GM18517 (cell line): ENCODE data around the gene P2RX4.
"Not testable (repeated sequence)": the region's sequence is repeated elsewhere in the genome, so short reads cannot be mapped to it uniquely, and the experiment has no call there.

ENCODE experiments used
- ATAC-seq: cut with Tn5 transposase; IDR thresholded peaks from one replicate; pipeline ENCODE4 v1.9.1; 2021; ENCODE audit warnings: mild to moderate bottlenecking, moderate library complexity; ENCODE audit not compliant: unreplicated experiment

P2RX4 gene

GRCh38 chr12:121187501-121187900 lies 22.4 kb upstream of the P2RX4 start:
- ATAC-seq = no peak

GRCh38 chr12:121188227-121188626 lies 21.7 kb upstream of the P2RX4 start:
- ATAC-seq = no peak

GRCh38 chr12:121189131-121189530 lies 20.8 kb upstream of the P2RX4 start:
- no peak for ATAC-seq

GRCh38 chr12:121189619-121190155 lies 20.2 kb upstream of the P2RX4 start:
- ATAC-seq = no peak

- ATAC-seq = no peak
Measured at GRCh38 chr12:121190523-121191031, 19.4 kb upstream of the P2RX4 start.

- ATAC-seq = no peak
Measured at GRCh38 chr12:121191151-121191550, 18.8 kb upstream of the P2RX4 start.

- no peak for ATAC-seq
Measured at GRCh38 chr12:121196902-121197301, 13.0 kb upstream of the P2RX4 start.

- ATAC-seq = no peak
Measured at GRCh38 chr12:121198949-121199348, 11.0 kb upstream of the P2RX4 start.

- not testable (repeated sequence) for ATAC-seq
Measured at GRCh38 chr12:121201140-121201539, 8.8 kb upstream of the P2RX4 start.

- no peak for ATAC-seq
Measured at GRCh38 chr12:121202407-121203355, 7.2 kb upstream of the P2RX4 start.

- no peak for ATAC-seq
Measured at GRCh38 chr12:121203482-121203881, 6.4 kb upstream of the P2RX4 start.

GRCh38 chr12:121205491-121205890 lies 4.4 kb upstream of the P2RX4 start:
- ATAC-seq = no peak

- not testable (repeated sequence) for ATAC-seq
Measured at GRCh38 chr12:121208571-121208970, 1.4 kb upstream of the P2RX4 start.

- ATAC-seq = no peak
Measured at GRCh38 chr12:121209221-121209620, 708 bp upstream of the P2RX4 start.

GRCh38 chr12:121212875-121213274 lies 2.9 kb downstream of the P2RX4 start:
- no peak for ATAC-seq

- no peak for ATAC-seq
Measured at GRCh38 chr12:121214166-121214777, 4.3 kb downstream of the P2RX4 start.

- ATAC-seq = no peak
Measured at GRCh38 chr12:121214855-121215745, 5.2 kb downstream of the P2RX4 start.

- ATAC-seq = no peak
Measured at GRCh38 chr12:121216102-121216501, 6.2 kb downstream of the P2RX4 start.

GRCh38 chr12:121217063-121217462 lies 7.1 kb downstream of the P2RX4 start:
- ATAC-seq = no peak

- no peak for ATAC-seq
Measured at GRCh38 chr12:121217761-121218160, 7.8 kb downstream of the P2RX4 start.
